Neural crest cell (in vitro differentiated cells): ENCODE results near the gene LMBRD1. TPM values are rescaled to one million over a fixed set of nuclear protein-coding genes. Genes with fewer than 3 reads are reported as not detected.
"Not testable (repeated sequence)": the region's sequence is repeated elsewhere in the genome, so short reads cannot be mapped to it uniquely, and the experiment has no call there.

ENCODE experiments used
- DNase-seq: peaks from one replicate; pipeline ENCODE4 v3.0.0; 2021; ENCODE audit warnings: low read depth, mixed read lengths, low spot score
- H3K27ac Mint-ChIP-seq: one replicate; pipeline ENCODE4 v1.8.0; 2021; ENCODE audit warnings: mild to moderate bottlenecking, mixed read lengths; ENCODE audit not compliant: unreplicated experiment
- H3K27me3 Mint-ChIP-seq: 2 replicates; pipeline ENCODE4 v1.8.0; 2021; ENCODE audit warnings: low read depth, mild to moderate bottlenecking, mixed read lengths
- H3K36me3 Mint-ChIP-seq: 2 replicates; pipeline ENCODE4 v1.8.0; 2021; ENCODE audit warnings: low read depth, mild to moderate bottlenecking, mixed read lengths
- H3K4me1 Mint-ChIP-seq: 2 replicates; pipeline ENCODE4 v1.8.0; 2021; ENCODE audit warnings: mixed read lengths
- H3K4me3 Mint-ChIP-seq: one replicate; pipeline ENCODE4 v1.8.0; 2021; ENCODE audit warnings: mild to moderate bottlenecking, mixed read lengths
- H3K9me3 Mint-ChIP-seq: 2 replicates; pipeline ENCODE4 v1.8.0; 2021; ENCODE audit warnings: mixed read lengths
- CTCF ChIP-seq: fragments of 200-600 bp; sonication (generic); conservative IDR thresholded peaks from 2 replicates; pipeline ENCODE4 v1.5.0; 2021; ENCODE audit warnings: antibody characterized with exemption, mild to moderate bottlenecking
- total RNA-seq: library from RNA; stranded (reverse); gene quantifications from 2 replicates; pipeline ENCODE4 v1.2.1, GENCODE V29; 2021

LMBRD1 gene
- total RNA-seq, 1 donor from 2014 or later, result 17.2 TPM

DNA sequence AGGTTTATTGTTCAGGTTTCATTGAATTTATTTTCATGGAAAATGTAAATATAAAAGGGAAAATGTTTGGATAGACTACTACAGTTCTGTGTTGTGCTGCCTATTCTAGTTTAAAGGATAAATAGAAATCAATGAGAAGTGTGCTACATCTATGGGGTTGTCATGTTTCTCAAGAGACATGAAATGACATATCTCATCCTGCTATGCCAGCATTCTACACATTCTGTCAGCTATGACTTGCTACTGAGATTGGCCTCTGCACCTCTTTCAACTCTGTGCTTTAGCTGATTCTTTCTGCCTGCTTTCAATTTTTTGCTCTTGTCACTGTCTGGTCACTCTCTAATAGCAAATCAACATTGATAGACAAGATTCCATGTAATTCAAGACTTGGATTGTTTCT is 35.7 kb upstream of the LMBRD1 start:
- TF ChIP-seq CTCF, result no peak
- H3K9me3 Mint-ChIP-seq, result no peaks in the 10 kb centered on the region
- H3K4me1 Mint-ChIP-seq, result no peaks in the 10 kb centered on the region
- H3K27me3 Mint-ChIP-seq, result no peaks in the 10 kb centered on the region
- DNase-seq, result no peak
- H3K36me3 Mint-ChIP-seq, result no peaks in the 10 kb centered on the region
- H3K27ac Mint-ChIP-seq, result no peak overlapping the region
- no peak overlapping the region for H3K4me3 Mint-ChIP-seq

GRCh38 chr6:69827276-69827893 is 30.6 kb upstream of the LMBRD1 start:
- Mint-ChIP-seq H3K4me1 (no peaks in the 10 kb centered on the region), H3K36me3 (no peaks in the 10 kb centered on the region), H3K9me3 (no peaks in the 10 kb centered on the region), H3K27me3 (no peaks in the 10 kb centered on the region), H3K27ac (no peak overlapping the region), H3K4me3 (no peak overlapping the region)
- no peak for TF ChIP-seq CTCF
- no peak for DNase-seq

- H3K27me3 Mint-ChIP-seq, result no peaks in the 10 kb centered on the region
- H3K9me3 Mint-ChIP-seq, result no peaks in the 10 kb centered on the region
- no peaks in the 10 kb centered on the region for H3K4me1 Mint-ChIP-seq
- no peak for DNase-seq
- no peaks in the 10 kb centered on the region for H3K36me3 Mint-ChIP-seq
- TF ChIP-seq CTCF, result no peak
- H3K27ac Mint-ChIP-seq, result no peak overlapping the region
- H3K4me3 Mint-ChIP-seq, result no peak overlapping the region
Observed at GRCh38 chr6:69825904-69826303, 29.1 kb upstream of the LMBRD1 start.

- H3K27me3 Mint-ChIP-seq, H3K27ac Mint-ChIP-seq, H3K4me1 Mint-ChIP-seq, H3K4me3 Mint-ChIP-seq, H3K36me3 Mint-ChIP-seq, H3K9me3 Mint-ChIP-seq, DNase-seq: not testable (repeated sequence)
Observed at GRCh38 chr6:69824355-69824754, 27.5 kb upstream of the LMBRD1 start.

DNA sequence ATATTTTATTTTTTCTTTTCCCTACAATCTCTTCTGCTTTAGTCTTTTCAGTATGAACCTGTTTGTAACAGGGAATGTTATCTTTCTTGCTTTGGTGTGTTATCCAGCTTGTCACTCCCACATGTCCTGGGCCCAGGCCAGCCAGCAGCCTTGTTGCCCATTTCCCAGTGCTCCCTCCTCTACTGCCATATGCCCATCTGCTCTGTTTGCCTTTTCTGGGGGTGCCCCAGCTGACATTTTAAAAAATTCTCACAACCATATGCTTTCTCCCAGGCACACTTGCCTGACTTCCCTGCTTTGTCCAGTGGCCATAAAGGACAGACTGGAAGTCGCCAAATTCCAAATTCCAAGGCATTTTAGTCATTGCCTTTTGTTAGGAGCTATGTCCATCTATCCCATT is 23.6 kb upstream of the LMBRD1 start:
- no peak for DNase-seq
- Mint-ChIP-seq H3K9me3 (no peaks in the 10 kb centered on the region), H3K27me3 (no peaks in the 10 kb centered on the region), H3K27ac (no peak overlapping the region), H3K36me3 (no peaks in the 10 kb centered on the region), H3K4me1 (no peaks in the 10 kb centered on the region), H3K4me3 (no peak overlapping the region)
- TF ChIP-seq CTCF, result no peak

GRCh38 chr6:69820018-69820417 is 23.2 kb upstream of the LMBRD1 start:
- Mint-ChIP-seq H3K9me3 (no peaks in the 10 kb centered on the region), H3K4me3 (no peak overlapping the region), H3K27ac (no peak overlapping the region), H3K27me3 (no peaks in the 10 kb centered on the region), H3K4me1 (no peaks in the 10 kb centered on the region), H3K36me3 (no peaks in the 10 kb centered on the region)
- no peak for TF ChIP-seq CTCF
- no peak for DNase-seq
